GM21529 (cell line): ENCODE measurements around the gene CHSY1.
"Not testable (repeated sequence)": the region's sequence is repeated elsewhere in the genome, so short reads cannot be mapped to it uniquely, and the experiment has no call there.

Source experiments
- ATAC-seq: cut with Tn5 transposase; IDR thresholded peaks from one replicate; pipeline ENCODE4 v1.9.1; 2021; ENCODE audit not compliant: unreplicated experiment

CHSY1 gene

GRCh38 chr15:101246391-101246790 lies 5.5 kb downstream of the CHSY1 start:
- ATAC-seq = no peak

GRCh38 chr15:101244889-101245668 lies 6.8 kb downstream of the CHSY1 start:
- no peak for ATAC-seq

GRCh38 chr15:101244036-101244781 lies 7.6 kb downstream of the CHSY1 start:
- ATAC-seq = no peak

- ATAC-seq = no peak
Observed at GRCh38 chr15:101243420-101243819, 8.4 kb downstream of the CHSY1 start.

GRCh38 chr15:101242999-101243336 lies 8.9 kb downstream of the CHSY1 start:
- no peak for ATAC-seq

DNA sequence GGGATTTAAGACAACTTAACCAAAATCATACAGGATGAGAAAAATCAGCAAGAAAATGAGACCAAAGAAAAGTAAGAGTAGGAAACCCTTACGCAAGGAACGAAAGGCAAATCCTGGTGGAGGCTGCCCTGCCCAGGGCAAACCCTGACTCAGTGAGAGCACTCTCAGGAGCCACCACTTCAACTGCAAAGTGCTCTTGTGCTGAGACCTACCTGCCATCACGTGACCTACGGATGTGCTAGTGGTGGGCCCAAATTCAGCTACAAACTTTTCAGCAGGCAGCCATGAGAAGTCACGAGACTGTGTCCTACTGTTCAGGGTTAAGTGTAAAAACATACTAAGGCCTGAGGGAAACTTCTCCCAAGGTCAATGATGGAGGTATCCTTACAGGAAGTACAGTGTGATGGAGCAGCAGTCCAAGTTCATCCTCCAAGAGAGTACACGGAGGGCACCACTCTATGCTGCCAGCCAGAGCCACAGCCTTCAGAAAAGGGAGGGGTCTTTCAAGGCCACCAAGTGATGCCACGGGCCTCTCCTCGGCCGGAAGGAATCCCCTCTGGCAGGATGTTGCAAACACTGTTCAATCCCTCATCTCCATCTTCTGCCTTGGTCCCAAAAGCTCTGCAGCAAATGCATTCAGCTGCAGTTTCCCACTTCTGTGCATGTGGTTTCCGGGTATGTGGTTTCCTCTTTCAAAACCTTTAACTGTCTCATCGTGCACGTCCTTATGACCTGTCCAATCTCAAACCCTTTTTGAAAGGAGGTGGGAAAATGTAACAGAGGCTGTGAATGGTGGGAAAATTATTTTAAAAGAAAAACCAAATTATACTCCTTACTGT lies 9.5 kb downstream of the CHSY1 start:
- peak; percentile 82 for ATAC-seq

DNA sequence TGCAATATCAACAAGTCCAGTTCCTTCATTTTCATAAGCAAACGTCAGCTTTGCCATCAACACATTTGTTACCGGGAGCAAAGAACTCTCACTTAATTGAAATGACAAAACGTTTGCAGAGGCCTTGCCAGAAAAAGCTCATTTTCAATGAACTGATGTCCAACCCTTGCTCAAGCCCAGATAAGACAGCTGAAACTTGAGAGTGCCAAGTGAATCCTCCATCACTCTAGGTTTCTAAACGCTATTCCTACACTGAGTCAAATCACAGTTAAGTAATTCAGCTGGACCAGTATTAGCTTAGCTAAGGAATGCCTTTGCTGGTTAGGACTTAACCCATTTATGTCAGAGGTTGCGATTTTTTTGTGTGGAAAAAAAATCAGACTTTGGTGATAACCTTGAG lies 11.5 kb downstream of the CHSY1 start:
- no peak for ATAC-seq

- no peak for ATAC-seq
Observed at GRCh38 chr15:101239724-101240136, 12.1 kb downstream of the CHSY1 start.

- no peak for ATAC-seq
Observed at GRCh38 chr15:101237251-101237650, 14.6 kb downstream of the CHSY1 start.

GRCh38 chr15:101233651-101234280 lies 18.1 kb downstream of the CHSY1 start:
- no peak for ATAC-seq

- ATAC-seq = no peak
Observed at GRCh38 chr15:101232677-101233076, 19.2 kb downstream of the CHSY1 start.

DNA sequence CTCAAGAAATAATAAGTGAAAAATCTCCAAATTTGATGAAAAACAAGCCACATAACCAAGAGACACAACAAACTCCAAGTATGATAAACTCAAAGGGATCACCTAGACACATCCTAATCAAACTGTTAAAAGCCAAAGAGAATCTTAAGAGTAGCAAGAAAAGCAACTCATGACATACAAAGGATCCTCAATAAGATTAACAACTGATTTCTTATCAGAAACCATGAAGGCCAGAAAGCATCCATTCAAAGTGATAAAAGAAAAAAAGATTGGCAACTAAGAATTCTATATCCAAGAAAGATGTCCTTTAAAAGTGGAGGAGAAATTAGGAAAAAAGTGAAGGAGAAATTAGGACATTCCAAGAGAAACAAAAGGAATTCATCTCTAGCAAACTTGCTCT lies 23.5 kb downstream of the CHSY1 start:
- no peak for ATAC-seq

- no peak for ATAC-seq
Observed at GRCh38 chr15:101225658-101226057, 26.2 kb downstream of the CHSY1 start.

- no peak for ATAC-seq
Observed at GRCh38 chr15:101221902-101222301, 29.9 kb downstream of the CHSY1 start.

DNA sequence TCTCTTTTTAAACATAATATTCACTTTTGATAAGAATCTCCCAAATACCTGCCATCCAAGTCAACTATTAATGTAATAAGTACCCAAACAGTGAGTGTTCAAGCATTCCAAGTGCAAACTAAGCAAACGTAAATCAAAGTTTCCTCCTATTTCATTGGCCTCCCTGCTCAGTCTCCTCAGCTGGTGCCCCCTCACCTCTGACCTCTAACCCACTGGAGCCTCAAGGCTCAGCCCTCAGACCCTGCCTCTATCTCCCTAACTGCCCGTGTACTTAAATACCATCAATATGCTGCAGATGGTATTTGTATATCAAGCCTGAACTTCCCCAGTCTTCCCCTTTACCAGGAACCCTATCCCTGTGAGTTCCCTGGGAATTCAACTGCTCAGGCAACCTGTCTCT lies 31.8 kb downstream of the CHSY1 start:
- ATAC-seq = no peak

- ATAC-seq = no peak
Observed at GRCh38 chr15:101219441-101219840, 32.4 kb downstream of the CHSY1 start.

DNA sequence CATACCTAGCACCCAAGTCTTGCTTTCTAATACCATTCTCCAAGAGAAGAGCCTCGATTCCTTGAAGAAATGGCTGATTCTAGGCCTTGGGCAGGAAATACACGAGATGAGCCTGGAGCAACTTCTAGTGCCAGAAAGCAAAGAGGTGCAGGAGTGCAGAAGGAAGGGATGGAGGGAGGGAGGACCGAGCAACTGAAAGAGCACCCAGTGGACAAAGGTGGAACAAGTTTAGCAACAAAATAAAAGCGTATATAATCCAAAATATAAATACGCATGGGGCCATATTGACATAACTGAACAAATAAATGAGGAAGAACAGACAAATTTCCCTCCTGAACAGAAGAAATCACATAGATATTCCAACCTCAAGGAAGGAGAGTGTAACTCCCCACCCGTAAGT lies 34.4 kb downstream of the CHSY1 start:
- no peak for ATAC-seq

DNA sequence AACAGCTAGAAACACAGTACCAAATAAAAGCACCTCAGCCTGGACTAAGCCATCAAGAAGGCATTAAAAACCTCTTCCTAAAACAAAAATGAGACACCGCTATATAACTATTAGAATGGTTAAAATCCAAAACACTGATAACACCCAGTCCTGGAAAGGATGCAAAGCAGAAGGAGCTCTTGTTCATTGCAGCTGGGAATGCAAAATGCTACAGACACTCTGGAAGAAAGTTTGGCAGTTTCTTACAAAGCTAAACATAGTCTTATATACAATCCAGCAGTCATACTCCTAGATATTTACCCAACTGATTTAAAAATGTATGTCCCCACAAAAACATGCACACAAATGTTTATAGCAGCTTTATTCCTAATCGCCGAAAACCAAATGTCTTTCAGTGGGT lies 35.7 kb downstream of the CHSY1 start:
- no peak for ATAC-seq

DNA sequence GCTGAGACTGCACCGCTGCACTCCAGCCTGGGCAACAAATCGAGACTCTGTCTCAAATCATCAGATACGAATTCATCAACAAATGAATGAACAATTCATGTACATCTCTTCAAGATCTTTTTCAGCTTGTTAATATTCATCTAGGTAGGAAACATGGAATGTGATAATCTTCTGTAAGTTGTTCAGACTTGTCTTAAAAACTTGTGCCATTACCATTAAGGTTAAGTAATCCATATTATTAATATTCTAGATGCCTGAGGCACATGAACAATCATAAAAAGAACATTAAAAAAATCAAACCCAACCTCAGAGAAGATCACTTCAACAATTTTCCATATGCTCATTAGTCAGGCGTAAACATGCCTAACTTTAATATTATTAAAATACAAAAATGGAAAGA lies 36.2 kb downstream of the CHSY1 start:
- ATAC-seq = no peak

DNA sequence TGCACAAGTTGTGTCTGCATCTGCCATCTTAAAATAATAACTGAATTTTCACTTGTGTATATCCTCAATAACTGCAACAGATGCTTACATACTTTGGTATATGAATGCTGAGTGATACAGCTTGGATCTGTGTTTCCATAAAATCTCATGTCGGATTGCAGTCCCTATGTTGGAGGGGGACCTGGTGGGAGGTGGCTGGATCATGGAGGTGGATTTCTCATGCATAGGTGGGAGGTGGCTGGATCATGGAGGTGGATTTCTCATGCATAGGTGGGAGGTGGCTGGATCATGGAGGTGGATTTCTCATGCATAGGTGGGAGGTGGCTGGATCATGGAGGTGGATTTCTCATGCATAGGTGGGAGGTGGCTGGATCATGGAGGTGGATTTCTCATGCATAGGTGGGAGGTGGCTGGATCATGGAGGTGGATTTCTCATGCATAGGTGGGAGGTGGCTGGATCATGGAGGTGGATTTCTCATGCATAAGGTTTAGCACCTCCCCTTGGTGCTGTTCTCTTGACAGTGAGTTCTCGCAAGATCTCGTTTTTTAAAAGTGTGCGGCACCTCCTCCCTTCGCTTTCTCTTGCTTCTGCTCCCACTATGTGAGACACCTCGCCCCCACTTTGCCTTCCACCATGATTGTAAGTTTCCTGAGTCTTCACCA lies 37.3 kb downstream of the CHSY1 start:
- not testable (repeated sequence) for ATAC-seq

DNA sequence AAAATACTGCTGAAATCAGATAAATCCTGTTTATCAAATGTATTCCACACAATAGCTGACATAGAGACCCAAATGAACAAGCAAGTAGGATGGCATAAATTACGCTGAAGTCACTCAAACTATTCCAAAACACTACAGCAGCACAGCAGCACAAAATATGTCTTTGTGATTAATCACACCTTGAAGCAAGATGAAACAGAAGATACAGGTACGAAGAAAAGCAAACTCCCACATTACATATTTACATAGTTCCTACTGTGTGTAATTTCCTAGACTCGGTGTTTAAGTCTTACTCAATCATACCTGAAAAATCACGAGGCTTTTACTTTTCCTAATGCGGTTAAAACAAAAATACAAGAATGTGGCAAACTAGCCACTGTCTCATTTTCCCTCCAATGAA lies 38.3 kb downstream of the CHSY1 start:
- no peak for ATAC-seq
